Fibroblast of villous mesenchyme (primary cell): ENCODE measurements around the gene WLS. TPM values are rescaled to one million over a fixed set of nuclear protein-coding genes. Genes with fewer than 3 reads are reported as not detected.
A peak's percentile ranks its signal among the peaks of the same experiment; 100 is the strongest.

ENCODE experiments used
- DNase-seq: peaks from one replicate; pipeline ENCODE4 v3.0.0-alpha.2; 2010; ENCODE audit warnings: low read depth
- H3K4me3 ChIP-seq: 2 replicates; pipeline ENCODE4 v1.5.1; 2011; ENCODE audit warnings: low read depth, mild to moderate bottlenecking, low read length
- total RNA-seq: library from RNA; depleted of rRNA; stranded (reverse); fragments of >200 nt; gene quantifications from 2 replicates; pipeline ENCODE4 v1.2.3, GENCODE V29; 2012
- TF ChIP-seq, protein P1 (sequence below): IDR thresholded peaks from 2 replicates; pipeline ENCODE4 v1.5.1; 2012; ENCODE audit warnings: low read depth, mild to moderate bottlenecking, low read length; ENCODE audit not compliant: insufficient read depth

Gene WLS
- total RNA-seq, 1 donor, result 66.1 TPM

DNA sequence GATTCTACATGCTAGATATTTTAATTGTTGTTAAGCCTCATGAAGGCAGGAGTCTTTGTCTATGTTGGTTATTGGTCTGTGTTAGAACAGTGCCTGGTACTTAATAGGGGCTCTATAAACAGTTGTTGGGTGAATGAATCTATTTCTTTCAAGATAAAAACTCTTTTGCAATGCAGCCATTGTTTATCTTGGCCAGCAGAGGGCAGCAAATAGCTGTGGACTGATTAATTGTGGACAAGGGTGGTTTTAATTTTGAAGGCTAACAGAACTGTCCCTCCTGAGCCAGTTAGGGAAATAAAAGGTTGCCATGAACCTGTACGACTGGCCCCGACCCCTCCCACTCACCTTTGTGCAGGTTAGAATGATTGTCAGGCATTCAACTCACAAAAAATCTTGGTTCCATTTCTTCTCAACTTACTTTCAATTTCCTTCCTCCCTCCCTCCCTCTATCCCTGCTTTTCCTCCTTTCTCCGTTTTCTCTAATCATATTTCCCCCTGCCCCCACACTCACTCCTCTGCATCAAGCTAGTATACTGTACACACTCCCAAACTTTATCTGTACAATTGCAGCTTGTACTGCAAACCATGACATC lies 115.6 kb downstream of the WLS start:
- no peak overlapping the region for H3K4me3 ChIP-seq
- TF ChIP-seq, protein P1, sequence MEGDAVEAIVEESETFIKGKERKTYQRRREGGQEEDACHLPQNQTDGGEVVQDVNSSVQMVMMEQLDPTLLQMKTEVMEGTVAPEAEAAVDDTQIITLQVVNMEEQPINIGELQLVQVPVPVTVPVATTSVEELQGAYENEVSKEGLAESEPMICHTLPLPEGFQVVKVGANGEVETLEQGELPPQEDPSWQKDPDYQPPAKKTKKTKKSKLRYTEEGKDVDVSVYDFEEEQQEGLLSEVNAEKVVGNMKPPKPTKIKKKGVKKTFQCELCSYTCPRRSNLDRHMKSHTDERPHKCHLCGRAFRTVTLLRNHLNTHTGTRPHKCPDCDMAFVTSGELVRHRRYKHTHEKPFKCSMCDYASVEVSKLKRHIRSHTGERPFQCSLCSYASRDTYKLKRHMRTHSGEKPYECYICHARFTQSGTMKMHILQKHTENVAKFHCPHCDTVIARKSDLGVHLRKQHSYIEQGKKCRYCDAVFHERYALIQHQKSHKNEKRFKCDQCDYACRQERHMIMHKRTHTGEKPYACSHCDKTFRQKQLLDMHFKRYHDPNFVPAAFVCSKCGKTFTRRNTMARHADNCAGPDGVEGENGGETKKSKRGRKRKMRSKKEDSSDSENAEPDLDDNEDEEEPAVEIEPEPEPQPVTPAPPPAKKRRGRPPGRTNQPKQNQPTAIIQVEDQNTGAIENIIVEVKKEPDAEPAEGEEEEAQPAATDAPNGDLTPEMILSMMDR, result peak; percentile 80
- DNase-seq, result peak; percentile 65

DNA sequence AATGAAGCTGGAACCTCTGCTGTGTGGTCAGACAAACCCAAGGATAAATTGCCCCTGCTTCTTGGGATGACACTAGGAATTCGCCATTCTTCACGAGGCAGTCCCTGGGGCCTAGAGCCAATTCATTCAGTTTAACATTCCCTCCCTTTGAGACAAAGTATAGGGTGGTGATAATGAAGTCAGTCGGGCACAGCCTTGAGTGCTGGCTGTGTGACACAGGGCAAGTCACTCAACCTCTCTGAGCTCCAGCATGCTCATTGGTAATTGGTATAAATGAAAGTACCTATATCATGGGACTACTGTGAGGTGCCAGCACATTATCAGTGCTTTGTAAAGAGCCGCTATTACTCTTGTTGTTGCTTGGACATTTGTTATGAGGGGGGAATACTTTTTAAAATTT lies 117.0 kb downstream of the WLS start:
- TF ChIP-seq, protein P1, result no peak
- DNase-seq, result no peak
- H3K4me3 ChIP-seq, result no peak overlapping the region

DNA sequence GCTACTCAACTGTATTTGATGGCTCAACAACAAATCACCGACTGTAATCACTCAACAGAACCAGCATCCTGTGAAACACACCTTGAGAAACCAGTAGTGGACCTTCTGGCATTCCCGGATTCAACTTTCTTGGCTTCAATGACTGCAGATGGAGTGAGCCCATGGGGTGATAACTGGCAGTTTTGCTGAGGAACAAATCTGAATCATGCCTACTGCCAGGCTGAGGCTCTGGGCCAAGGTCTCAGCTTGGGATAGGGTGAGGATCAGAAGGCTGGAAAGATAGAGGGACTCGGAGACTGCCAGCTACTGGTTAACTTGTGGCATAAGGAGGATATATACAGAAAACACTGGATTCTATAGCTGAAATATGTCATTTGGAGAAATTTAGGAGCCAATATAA lies 118.4 kb downstream of the WLS start:
- DNase-seq, result no peak
- no peak overlapping the region for H3K4me3 ChIP-seq
- TF ChIP-seq, protein P1, result no peak

DNA sequence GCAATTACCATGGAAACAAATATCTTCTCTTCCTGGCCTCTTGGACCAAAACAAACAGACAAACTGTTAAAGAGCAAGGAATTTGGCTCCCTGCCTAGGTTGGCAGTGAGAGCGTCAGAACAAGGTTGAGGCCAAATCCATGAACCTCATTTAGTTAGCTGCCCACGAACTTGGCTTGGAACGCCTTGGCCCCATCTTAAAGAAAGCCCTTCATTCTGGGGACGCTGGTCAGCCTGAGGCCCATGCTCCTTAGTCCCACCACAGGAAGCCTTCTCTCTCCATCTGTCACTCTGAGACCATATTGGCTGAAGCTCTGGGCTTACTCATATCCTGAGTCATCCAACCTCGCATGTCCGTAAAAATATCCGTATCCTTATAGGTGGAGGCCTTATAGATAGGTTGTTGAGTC lies 119.5 kb downstream of the WLS start:
- DNase-seq, result peak; percentile 63
- no peak overlapping the region for H3K4me3 ChIP-seq
- TF ChIP-seq, protein P1, result no peak

DNA sequence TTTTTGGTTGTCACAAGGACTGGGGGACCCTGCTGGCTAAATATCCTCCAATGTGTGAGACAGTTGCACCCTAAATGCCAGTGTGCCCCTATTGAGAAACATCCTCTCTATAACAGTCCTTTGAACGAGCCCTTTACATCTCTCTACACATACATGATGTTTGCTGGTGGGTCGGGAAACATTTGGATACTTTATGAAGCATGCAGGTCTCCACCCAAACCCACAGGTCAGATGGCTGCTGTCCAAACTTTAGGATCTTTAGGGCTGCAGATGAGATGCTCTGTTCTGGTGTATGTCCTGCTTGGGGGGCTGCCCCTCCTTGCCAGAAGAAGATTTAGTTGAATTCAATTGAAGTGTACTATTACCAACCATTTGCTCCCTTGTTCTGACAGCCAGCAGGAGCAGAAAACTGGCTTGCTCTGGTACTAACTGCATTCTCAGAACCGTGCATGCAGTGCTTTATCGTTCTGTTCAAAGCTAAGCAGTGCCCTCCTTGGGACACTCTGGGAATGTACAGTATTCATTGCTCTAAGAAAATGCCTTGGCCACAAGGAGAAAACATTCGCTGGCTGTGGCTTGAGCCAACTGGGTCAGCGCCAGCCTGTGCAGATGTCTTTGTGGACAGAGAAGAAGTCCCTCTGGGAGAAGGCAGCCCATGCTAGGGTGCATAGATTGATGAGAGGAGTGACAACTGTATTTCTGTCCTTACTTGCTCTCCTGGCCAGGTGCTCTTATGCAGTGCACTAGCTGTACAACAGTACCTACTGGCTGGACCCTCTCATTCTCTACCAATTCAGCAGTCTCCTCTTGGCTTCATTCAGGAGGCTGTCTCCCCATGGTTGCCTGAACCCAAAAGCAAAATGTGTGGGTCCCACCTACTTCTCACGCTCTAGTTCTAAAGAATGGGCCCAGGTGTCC lies 120.5 kb downstream of the WLS start:
- no peak overlapping the region for H3K4me3 ChIP-seq
- DNase-seq, result peak; percentile 82
- TF ChIP-seq, protein P1, result peak; percentile 72

DNA sequence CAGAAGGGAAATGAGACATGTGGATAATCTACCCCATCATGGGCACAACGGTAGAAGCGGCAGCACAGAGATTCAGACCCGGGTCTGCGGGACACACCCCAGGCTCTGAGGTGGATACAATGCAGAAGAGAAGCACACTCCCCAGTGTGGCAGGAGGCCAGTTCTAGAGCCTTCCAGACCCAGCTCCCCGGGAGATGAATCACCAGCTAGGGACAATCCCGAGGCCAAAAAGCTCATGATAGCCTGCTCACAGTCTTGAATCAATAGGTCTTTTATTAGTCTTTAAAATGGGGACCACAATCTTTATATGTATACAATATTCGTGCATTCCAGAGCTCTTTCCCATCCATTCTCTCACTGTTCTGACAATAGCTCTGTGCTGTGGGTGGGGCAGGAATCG lies 124.6 kb downstream of the WLS start:
- H3K4me3 ChIP-seq, result no peak overlapping the region
- TF ChIP-seq, protein P1, result no peak
- DNase-seq, result no peak
